Lower lobe of right lung (tissue), 2 donors: ENCODE results near the gene EIF4A2. TPM values are rescaled to one million over a fixed set of nuclear protein-coding genes. Genes with fewer than 3 reads are reported as not detected.

Source experiments
- ATAC-seq, 2 donors: fragments of 200-7000 bp; cut with Tn5 transposase; one replicate each; pipeline ENCODE4 v1.9.1; 2020 to 2022; ENCODE audit warnings: mild to moderate bottlenecking in 2 of 2, moderate library complexity in 2 of 2
- DNase-seq: peaks from one replicate; pipeline ENCODE4 v3.0.0-alpha.2; 2020
- H3K27ac ChIP-seq: fragments of 200-600 bp; one replicate; pipeline ENCODE4 v1.8.0; 2022
- H3K27me3 ChIP-seq: fragments of 200-600 bp; one replicate; pipeline ENCODE4 v1.8.0; 2022; ENCODE audit warnings: low read depth
- H3K36me3 ChIP-seq: fragments of 200-600 bp; one replicate; pipeline ENCODE4 v1.8.0; 2022; ENCODE audit warnings: mild to moderate bottlenecking
- H3K4me1 ChIP-seq: fragments of 200-600 bp; one replicate; pipeline ENCODE4 v1.8.0; 2022
- H3K4me3 ChIP-seq: fragments of 200-600 bp; one replicate; pipeline ENCODE4 v1.8.0; 2022; ENCODE audit warnings: mild to moderate bottlenecking
- H3K9me3 ChIP-seq: fragments of 200-600 bp; one replicate; pipeline ENCODE4 v1.8.0; 2022
- CTCF ChIP-seq: fragments of 200-600 bp; IDR thresholded peaks from one replicate; pipeline ENCODE4 v1.8.0; 2022; ENCODE audit warnings: antibody characterized with exemption, mild to moderate bottlenecking
- intact Hi-C: fragments of 100-400 bp; cut with DNase I; formaldehyde crosslinking; loops from one replicate; pipeline ENCODE4 v1.11.0; 2022
- microRNA-seq: library from miRNA; unstranded; fragments of <30 nt; microRNA quantifications from one replicate; pipeline ENCODE4 v1.2.0, GENCODE V29; 2020; ENCODE audit warnings: borderline number of aligned reads
- total RNA-seq: library from RNA; stranded (reverse); fragmentation: NEBNext Ultra II Directional; extraction: Animal tissue kit (Norgen Biotek cat#: 25700); gene quantifications from one replicate; pipeline ENCODE4 v1.2.1, GENCODE V29; 2021
- donor health status: DM: no; HTN: yes; CAD: no; lungs with severe emphysema.

The EIF4A2 gene
- total RNA-seq, 1 donor from 2014 or later, result 424 TPM

- intact Hi-C loops, result loop anchor here (10.0 kb wide), 1 partner anchor 214 kb away; the partner anchor contains the start of gene AHSG
- no peak overlapping the region for H3K27ac ChIP-seq
- H3K9me3 ChIP-seq, result no peaks in the 10 kb centered on the region
- TF ChIP-seq CTCF, result no peak
- H3K4me1 ChIP-seq, result peaks cover 22% of the 10 kb centered on the region
- no peaks in the 10 kb centered on the region for H3K36me3 ChIP-seq
- H3K4me3 ChIP-seq, result no peak overlapping the region
- DNase-seq (no peak), ATAC-seq (no peak)
- H3K27me3 ChIP-seq, result peaks cover 68% of the 10 kb centered on the region
Observed at GRCh38 chr3:186828340-186828739, 45.0 kb downstream of the EIF4A2 start.

- Histone ChIP-seq H3K9me3 (no peaks in the 10 kb centered on the region), H3K4me3 (no peak overlapping the region), H3K4me1 (peaks cover 7% of the 10 kb centered on the region), H3K27ac (no peak overlapping the region), H3K27me3 (peaks cover 39% of the 10 kb centered on the region), H3K36me3 (no peaks in the 10 kb centered on the region)
- DNase-seq (no peak), ATAC-seq (no peak)
- TF ChIP-seq CTCF, result no peak
- intact Hi-C loops, result no loop called here
Observed at GRCh38 chr3:186831798-186832197, 48.4 kb downstream of the EIF4A2 start.

- ATAC-seq, result no peak
- no peak for TF ChIP-seq CTCF
- peaks cover 39% of the 10 kb centered on the region for H3K27me3 ChIP-seq
Observed at GRCh38 chr3:186832276-186832675, 48.9 kb downstream of the EIF4A2 start.

More at GRCh38 chr3:186832276-186832675, 48.9 kb downstream of the EIF4A2 start:
- intact Hi-C loops, result no loop called here
- no peaks in the 10 kb centered on the region for H3K36me3 ChIP-seq
- H3K4me3 ChIP-seq, result no peak overlapping the region
- H3K4me1 ChIP-seq, result peaks cover 6% of the 10 kb centered on the region
- H3K27ac ChIP-seq, result no peak overlapping the region
- no peak for DNase-seq
- H3K9me3 ChIP-seq, result no peaks in the 10 kb centered on the region

Small RNA genes within 50 kb of the gene (microRNA-seq; reads per million reads assigned to microRNA genes)
- 5.5 reads per million, percentile 5 among the genes with 10 or more reads in this experiment for gene MIR1248

Other genes with a start within 250 kb of the EIF4A2 start
- gene CRYGS, start 239.2 kb upstream of the EIF4A2 start, total RNA-seq, result 4.0 TPM
- 10.3 TPM for gene TBCCD1, start 216.2 kb upstream of the EIF4A2 start, total RNA-seq
- 37.8 TPM for gene DNAJB11, start 212.9 kb upstream of the EIF4A2 start, total RNA-seq
- not detected for gene AHSG, start 170.5 kb upstream of the EIF4A2 start, total RNA-seq
- not detected for gene FETUB, start 143.2 kb upstream of the EIF4A2 start, total RNA-seq
- gene HRG, start 117.6 kb upstream of the EIF4A2 start, total RNA-seq, result not detected
- not detected for gene KNG1, start 66.2 kb upstream of the EIF4A2 start, total RNA-seq
- gene RFC4, start 22.9 kb downstream of the EIF4A2 start, total RNA-seq, result 8.4 TPM
- not detected for gene ADIPOQ, start 59.1 kb downstream of the EIF4A2 start, total RNA-seq
- 72.7 TPM for gene ST6GAL1, start 146.9 kb downstream of the EIF4A2 start, total RNA-seq